AG04450 (cell line): ENCODE measurements around the gene ARFGAP1. TPM values are rescaled to one million over a fixed set of nuclear protein-coding genes. Genes with fewer than 3 reads are reported as not detected.

Experiments used
- CTCF ChIA-PET: fragments of 300-600, 350-600 bp; formaldehyde crosslinking; extraction: SDS; loops from one replicate; lab custom pipeline; 2022; ENCODE audit warnings: antibody characterized with exemption, inconsistent platforms; lab: Charles Lee
- POLR2A ChIA-PET: fragments of 350-600 bp; formaldehyde crosslinking; extraction: SDS; loops from one replicate; lab custom pipeline; 2021; ENCODE audit warnings: antibody characterized with exemption, inconsistent platforms; lab: Yijun Ruan, JAX
- DNase-seq: peaks from one replicate; pipeline ENCODE4 v3.0.0-alpha.2; 2011; ENCODE audit warnings: low read depth, low spot score
- H3K27ac ChIP-seq: one replicate; pipeline ENCODE4 v1.5.1; 2012; ENCODE audit warnings: low read depth, low read length, control low read depth
- H3K27me3 ChIP-seq: one replicate; pipeline ENCODE4 v1.6.0; 2012; ENCODE audit warnings: low read length; ENCODE audit not compliant: control insufficient read depth, insufficient read depth
- H3K4me3 ChIP-seq: 2 replicates; pipeline ENCODE4 v1.5.1; 2011; ENCODE audit warnings: mild to moderate bottlenecking, low read depth, low read length, control low read depth
- H3K9me3 ChIP-seq: 2 replicates; pipeline ENCODE4 v1.5.1; 2012; ENCODE audit warnings: low read length; ENCODE audit not compliant: control insufficient read depth, insufficient read depth
- polyA minus RNA-seq: library from RNA; depleted of rRNA, polyadenylated mRNA; stranded (reverse); fragments of >200 nt; gene quantifications from 2 replicates; pipeline ENCODE4 v1.2.3, GENCODE V29; 2011; rRNA and poly(A)+ RNA removed
- polyA plus RNA-seq: library from polyadenylated mRNA; depleted of rRNA; stranded (reverse); fragments of >200 nt; gene quantifications from 2 replicates; pipeline ENCODE4 v1.2.3, GENCODE V29; 2011; rRNA removed
- TF ChIP-seq, protein P1 (sequence below): IDR thresholded peaks from 2 replicates; pipeline ENCODE4 v1.5.1; 2011; ENCODE audit warnings: low read depth, low read length, control low read depth, inconsistent platforms

Gene ARFGAP1
- polyA plus RNA-seq (52.6 and 70.9 TPM in 2 replicates), polyA minus RNA-seq (53.0 and 79.9 TPM in 2 replicates)

DNA sequence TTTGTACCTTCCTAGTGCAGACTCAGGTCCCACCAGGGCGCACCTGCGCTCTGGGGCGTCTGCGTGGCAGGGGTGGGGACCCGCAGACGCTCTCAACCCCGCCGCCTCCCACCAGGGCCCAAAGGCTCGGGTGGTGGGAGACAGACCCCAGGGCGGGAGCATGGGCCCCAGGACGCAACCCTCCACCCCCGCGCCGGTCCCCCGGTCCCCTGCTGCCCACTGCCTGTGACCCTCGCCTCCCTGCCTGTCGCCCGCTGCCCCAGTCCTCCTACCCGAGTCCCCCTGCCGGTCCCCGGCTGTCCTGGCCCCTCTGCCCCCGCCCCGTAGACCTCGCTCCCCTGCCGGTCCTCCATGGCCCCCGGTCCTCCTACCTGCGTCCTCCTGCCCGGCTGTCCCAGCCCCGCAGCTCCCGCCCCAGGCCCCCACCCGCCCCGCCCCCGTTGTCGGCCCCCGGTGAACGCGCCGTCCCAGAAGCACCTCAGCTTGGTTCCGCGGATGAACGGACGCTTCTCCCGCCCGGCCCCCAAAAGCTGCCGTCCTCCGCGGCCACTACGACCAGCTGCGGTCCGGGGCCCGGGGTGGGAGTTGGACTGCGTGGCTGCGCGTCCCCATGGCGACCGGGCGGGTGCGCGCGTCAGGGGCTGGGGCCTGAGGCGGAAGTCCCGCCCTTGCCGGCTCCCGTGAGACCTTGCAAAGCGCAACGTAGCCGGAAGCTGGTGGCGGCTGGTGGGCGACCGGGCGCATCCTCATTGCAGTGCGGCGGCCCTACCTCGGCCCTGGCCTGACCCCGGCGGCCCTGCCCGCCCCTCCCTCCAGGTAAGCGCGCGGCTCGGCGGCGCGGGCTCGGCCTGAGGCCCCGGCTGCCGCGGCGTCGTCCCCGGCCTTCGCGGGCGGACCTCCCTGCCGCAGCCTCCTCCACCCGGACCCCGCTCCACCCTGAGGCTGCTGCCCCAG is at the start of gene ARFGAP1:
Gene ARFGAP1 (plus strand): TSS at position 709 of the 954 bp plus-strand sequence. CDS start 2,768 bp downstream, outside the sequence.
- Histone ChIP-seq H3K27me3 (peaks cover 7% of the 10 kb centered on the region), H3K27ac (peak within 1 kb of the TSS; percentile 52), H3K4me3 (peak within 1 kb of the TSS; percentile 87), H3K9me3 (no peaks in the 10 kb centered on the region)
- TF ChIP-seq, protein P1, sequence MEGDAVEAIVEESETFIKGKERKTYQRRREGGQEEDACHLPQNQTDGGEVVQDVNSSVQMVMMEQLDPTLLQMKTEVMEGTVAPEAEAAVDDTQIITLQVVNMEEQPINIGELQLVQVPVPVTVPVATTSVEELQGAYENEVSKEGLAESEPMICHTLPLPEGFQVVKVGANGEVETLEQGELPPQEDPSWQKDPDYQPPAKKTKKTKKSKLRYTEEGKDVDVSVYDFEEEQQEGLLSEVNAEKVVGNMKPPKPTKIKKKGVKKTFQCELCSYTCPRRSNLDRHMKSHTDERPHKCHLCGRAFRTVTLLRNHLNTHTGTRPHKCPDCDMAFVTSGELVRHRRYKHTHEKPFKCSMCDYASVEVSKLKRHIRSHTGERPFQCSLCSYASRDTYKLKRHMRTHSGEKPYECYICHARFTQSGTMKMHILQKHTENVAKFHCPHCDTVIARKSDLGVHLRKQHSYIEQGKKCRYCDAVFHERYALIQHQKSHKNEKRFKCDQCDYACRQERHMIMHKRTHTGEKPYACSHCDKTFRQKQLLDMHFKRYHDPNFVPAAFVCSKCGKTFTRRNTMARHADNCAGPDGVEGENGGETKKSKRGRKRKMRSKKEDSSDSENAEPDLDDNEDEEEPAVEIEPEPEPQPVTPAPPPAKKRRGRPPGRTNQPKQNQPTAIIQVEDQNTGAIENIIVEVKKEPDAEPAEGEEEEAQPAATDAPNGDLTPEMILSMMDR, result no peak
- peak; percentile 60 for DNase-seq
- ChIA-PET CTCF (interaction anchor here (0.6 to 2.4 kb wide), 3 partner anchors 38 to 212 kb away, joined by 3 to 15 read pairs (median 4); no protein-coding TSS in a partner anchor), POLR2A (interaction anchor here (0.5 to 1.5 kb wide), 11 partner anchors 8 to 790 kb away, joined by 3 to 9 read pairs (median 3); partner anchors contain the start of genes GID8 and TPD52L2)

DNA sequence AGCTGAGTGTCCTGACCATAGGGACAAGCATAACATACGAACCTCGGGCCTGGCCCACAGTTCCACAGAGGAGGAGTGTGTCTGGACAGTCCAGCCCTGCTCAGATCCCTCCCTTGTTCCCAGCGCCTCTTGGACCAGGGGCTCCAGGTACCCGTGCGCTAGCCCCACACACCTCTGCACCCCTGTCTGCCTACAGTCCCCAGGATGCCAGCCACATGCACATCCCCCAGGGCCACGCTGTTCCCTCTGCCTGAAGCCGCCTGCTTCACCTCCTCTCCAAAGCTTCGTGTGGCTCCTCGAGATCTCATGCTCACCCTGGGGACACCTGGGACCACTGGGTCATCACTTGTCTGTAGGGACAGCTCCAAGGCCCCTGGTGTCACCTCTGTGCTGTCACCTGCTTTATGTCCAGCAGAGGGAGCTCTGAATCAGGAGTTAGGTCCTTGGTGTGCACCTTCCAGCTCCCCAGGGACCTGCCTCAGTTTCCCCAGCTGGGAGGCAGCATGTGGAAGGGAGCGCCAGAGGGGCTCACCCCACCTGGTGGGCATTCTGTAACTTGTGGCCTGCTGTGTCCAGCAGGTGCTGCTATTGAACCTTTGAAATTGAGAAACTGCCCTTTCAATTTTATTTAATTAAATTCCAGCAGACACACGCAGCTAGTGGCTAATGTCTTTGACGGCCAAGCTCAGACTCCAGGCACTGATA is 49.3 kb upstream of the ARFGAP1 start:
- H3K9me3 ChIP-seq, result no peaks in the 10 kb centered on the region
- TF ChIP-seq, protein P1, result peak; percentile 82
- ChIA-PET POLR2A (interaction anchor here (0.5 to 2.1 kb wide), 4 partner anchors 8 to 184 kb away, joined by 3 to 9 read pairs (median 4); partner anchors contain the start of gene ARFGAP1), CTCF (interaction anchor here (0.5 to 3.9 kb wide), 37 partner anchors 10 to 811 kb away, joined by 3 to 59 read pairs (median 6); partner anchors contain the start of genes ARFGAP1, BIRC7, COL20A1 and YTHDF1)
- H3K4me3 ChIP-seq, result no peak overlapping the region
- peaks cover 22% of the 10 kb centered on the region for H3K27me3 ChIP-seq
- DNase-seq, result no peak
- H3K27ac ChIP-seq, result no peak overlapping the region

DNA sequence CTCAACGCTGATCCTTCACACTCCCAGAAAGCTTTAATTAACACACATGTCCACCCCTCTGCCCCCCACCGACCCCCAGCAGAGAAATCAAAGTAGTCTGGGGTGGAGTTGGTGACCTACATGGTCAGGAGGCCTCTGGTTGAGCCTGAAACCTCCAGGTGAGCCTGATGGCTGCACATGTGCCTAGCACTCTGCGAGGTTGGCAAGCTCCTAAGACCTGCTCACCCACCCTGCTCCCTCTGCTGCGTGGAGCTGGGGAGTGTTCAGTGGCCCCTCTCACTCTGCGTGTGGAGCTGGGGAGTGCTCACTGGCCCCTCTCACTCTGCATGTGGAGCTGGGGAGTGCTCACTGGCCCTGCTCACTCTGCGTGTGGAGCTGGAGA is 48.8 kb upstream of the ARFGAP1 start:
- DNase-seq, result no peak
- no peak overlapping the region for H3K27ac ChIP-seq
- no peak overlapping the region for H3K4me3 ChIP-seq
- TF ChIP-seq, protein P1, result no peak
- CTCF ChIA-PET, result interaction anchor here (0.5 to 3.9 kb wide), 38 partner anchors 10 to 812 kb away, joined by 3 to 59 read pairs (median 6); partner anchors contain the start of genes ARFGAP1, BIRC7, COL20A1 and YTHDF1
- no peaks in the 10 kb centered on the region for H3K9me3 ChIP-seq
- POLR2A ChIA-PET, result interaction anchor here (1.0 to 2.1 kb wide), 3 partner anchors 9 to 49 kb away, joined by 3 to 9 read pairs (median 5); partner anchors contain the start of gene ARFGAP1
- H3K27me3 ChIP-seq, result peaks cover 22% of the 10 kb centered on the region

DNA sequence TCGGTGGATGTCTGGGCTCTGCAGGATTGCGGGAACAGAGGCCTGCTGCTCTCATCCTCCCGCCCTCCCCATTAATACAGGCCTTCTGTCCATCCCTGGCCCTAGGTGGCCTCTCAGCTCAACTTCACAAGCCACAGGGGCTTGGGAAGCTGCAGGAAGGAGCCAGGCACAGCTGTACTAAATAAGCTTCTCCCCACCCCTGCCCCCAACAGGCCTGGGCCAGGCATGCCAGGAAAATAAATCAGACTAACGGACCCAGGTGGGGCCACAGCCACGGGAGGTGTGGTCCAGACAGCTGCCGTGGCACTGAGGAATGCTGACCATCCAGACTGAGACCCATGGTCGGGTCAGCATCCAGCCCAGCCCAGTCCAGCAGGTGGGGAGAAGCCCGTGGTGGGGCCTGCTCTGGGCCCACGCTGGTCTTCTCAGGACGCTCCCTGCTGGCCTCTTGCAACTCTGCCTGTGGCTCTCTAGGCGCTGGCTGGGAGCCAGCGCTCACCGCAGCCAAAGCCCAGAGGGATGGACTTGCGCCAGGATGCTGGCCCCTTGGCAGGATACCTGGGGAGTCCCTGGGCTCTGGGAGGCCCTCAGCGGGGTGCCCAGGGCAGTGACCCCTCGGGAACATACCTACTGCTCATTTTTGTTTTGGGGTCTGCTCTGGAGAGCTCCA is 48.1 kb upstream of the ARFGAP1 start:
- TF ChIP-seq, protein P1, result peak; percentile 48
- Histone ChIP-seq H3K27me3 (peaks cover 22% of the 10 kb centered on the region), H3K9me3 (no peaks in the 10 kb centered on the region), H3K4me3 (no peak overlapping the region), H3K27ac (no peak overlapping the region)
- ChIA-PET CTCF (interaction anchor here (0.9 to 3.9 kb wide), 23 partner anchors 10 to 325 kb away, joined by 3 to 59 read pairs (median 8); partner anchors contain the start of genes ARFGAP1, BIRC7 and YTHDF1), POLR2A (interaction anchor here (2.1 kb wide), 1 partner anchor 48 kb away, joined by 9 read pairs; the partner anchor contains the start of gene ARFGAP1)
- no peak for DNase-seq
